ENCODE measurements around the gene CD84. TPM values are rescaled to one million over a fixed set of nuclear protein-coding genes. Genes with fewer than 3 reads are reported as not detected.
"Not testable (repeated sequence)": the region's sequence is repeated elsewhere in the genome, so short reads cannot be mapped to it uniquely, and the experiment has no call there.

CD84 gene
- total RNA-seq, 1 donor from 2014 or later: not detected

- peaks cover 2% of the 10 kb centered on the region for H3K27me3 Mint-ChIP-seq
- DNase-seq (ENCODE audit: extremely low spot score, unreplicated experiment): no peak
- no peak overlapping the region for H3K27ac Mint-ChIP-seq
- H3K4me3 Mint-ChIP-seq: no peak overlapping the region
- H3K9me3 Mint-ChIP-seq: peaks cover 5% of the 10 kb centered on the region
- TF ChIP-seq CTCF (conservative IDR thresholded peaks at IDR 0.05): no peak
- no peaks in the 10 kb centered on the region for H3K4me1 Mint-ChIP-seq (ENCODE audit: unreplicated experiment)
- no peaks in the 10 kb centered on the region for H3K36me3 Mint-ChIP-seq
Measured at GRCh38 chr1:160588468-160588867, 9.2 kb upstream of the CD84 start.

GRCh38 chr1:160584784-160585183, 5.5 kb upstream of the CD84 start:
- no peaks in the 10 kb centered on the region for H3K4me1 Mint-ChIP-seq (ENCODE audit: unreplicated experiment)
- peaks cover 6% of the 10 kb centered on the region for H3K27me3 Mint-ChIP-seq
- H3K9me3 Mint-ChIP-seq: peaks cover 8% of the 10 kb centered on the region
- TF ChIP-seq CTCF (conservative IDR thresholded peaks at IDR 0.05): no peak
- no peaks in the 10 kb centered on the region for H3K36me3 Mint-ChIP-seq
- no peak overlapping the region for H3K4me3 Mint-ChIP-seq
- DNase-seq (ENCODE audit: extremely low spot score, unreplicated experiment): no peak
- H3K27ac Mint-ChIP-seq: no peak overlapping the region

- peaks cover 11% of the 10 kb centered on the region for H3K27me3 Mint-ChIP-seq
- H3K27ac Mint-ChIP-seq; H3K36me3 Mint-ChIP-seq; H3K4me3 Mint-ChIP-seq; DNase-seq (ENCODE audit: extremely low spot score, unreplicated experiment); H3K9me3 Mint-ChIP-seq; H3K4me1 Mint-ChIP-seq (ENCODE audit: unreplicated experiment): not testable (repeated sequence)
Measured at GRCh38 chr1:160582976-160583375, 3.7 kb upstream of the CD84 start.

- Mint-ChIP-seq H3K27ac (no peak overlapping the region), H3K4me3 (no peak overlapping the region), H3K9me3 (peaks cover 8% of the 10 kb centered on the region), H3K36me3 (no peaks in the 10 kb centered on the region), H3K27me3 (peaks cover 18% of the 10 kb centered on the region), H3K4me1 (ENCODE audit: unreplicated experiment) (no peaks in the 10 kb centered on the region)
- no peak for TF ChIP-seq CTCF (conservative IDR thresholded peaks at IDR 0.05)
- no peak for DNase-seq (ENCODE audit: extremely low spot score, unreplicated experiment)
Measured at GRCh38 chr1:160581961-160582360, 2.7 kb upstream of the CD84 start.

GRCh38 chr1:160580221-160580812, 1.0 kb upstream of the CD84 start:
- Mint-ChIP-seq H3K9me3 (peaks cover 8% of the 10 kb centered on the region), H3K27ac (no peak overlapping the region), H3K4me3 (no peak overlapping the region), H3K27me3 (peaks cover 22% of the 10 kb centered on the region), H3K4me1 (ENCODE audit: unreplicated experiment) (no peaks in the 10 kb centered on the region), H3K36me3 (no peaks in the 10 kb centered on the region)
- no peak for DNase-seq (ENCODE audit: extremely low spot score, unreplicated experiment)
- TF ChIP-seq CTCF (conservative IDR thresholded peaks at IDR 0.05): no peak

- no peak overlapping the region for H3K27ac Mint-ChIP-seq
- no peaks in the 10 kb centered on the region for H3K36me3 Mint-ChIP-seq
- no peaks in the 10 kb centered on the region for H3K4me1 Mint-ChIP-seq (ENCODE audit: unreplicated experiment)
- no peak for DNase-seq (ENCODE audit: extremely low spot score, unreplicated experiment)
- H3K27me3 Mint-ChIP-seq: peaks cover 26% of the 10 kb centered on the region
- peaks cover 4% of the 10 kb centered on the region for H3K9me3 Mint-ChIP-seq
- TF ChIP-seq CTCF (conservative IDR thresholded peaks at IDR 0.05): no peak
- no peak overlapping the region for H3K4me3 Mint-ChIP-seq
Measured at GRCh38 chr1:160578525-160579191, 638 bp downstream of the CD84 start.
